IMR-90 (cell line): ENCODE measurements around the gene GNAO1.

Source experiments
- BHLHE40 ChIP-seq: fragments of 150-350 bp; IDR thresholded peaks from 2 replicates; pipeline ENCODE4 v1.6.1; 2016; ENCODE audit warnings: mild to moderate bottlenecking, low read depth, low read length
- CEBPB ChIP-seq: IDR thresholded peaks from 2 replicates; pipeline ENCODE4 v1.6.1; 2012; ENCODE audit warnings: low read depth, low read length, improper control_type of control experiment
- CTCF ChIP-seq: conservative IDR thresholded peaks from 2 replicates; pipeline ENCODE4 v1.5.1; 2012; ENCODE audit warnings: mild to moderate bottlenecking, low read depth, low read length, improper control_type of control experiment
- ELK1 ChIP-seq: fragments of 150-350 bp; IDR thresholded peaks from 2 replicates; pipeline ENCODE4 v1.6.1; 2016; ENCODE audit warnings: low read depth, mild to moderate bottlenecking, low read length, moderate library complexity, borderline replicate concordance
- FOS ChIP-seq: fragments of 150-350 bp; IDR thresholded peaks from 2 replicates; pipeline ENCODE4 v1.6.1; 2016; ENCODE audit warnings: low read depth, low read length
- MXI1 ChIP-seq: IDR thresholded peaks from 2 replicates; pipeline ENCODE4 v1.6.1; 2012; ENCODE audit warnings: low read depth, mild to moderate bottlenecking, low read length, moderate library complexity, borderline replicate concordance
- POLR2A ChIP-seq: IDR thresholded peaks from 2 replicates; pipeline ENCODE4 v1.6.1; 2012; ENCODE audit warnings: mild to moderate bottlenecking, low read depth, low read length
- RAD21 ChIP-seq: IDR thresholded peaks from 2 replicates; pipeline ENCODE4 v1.6.1; 2012; ENCODE audit warnings: low read length, improper control_type of control experiment
- RCOR1 ChIP-seq: IDR thresholded peaks from 2 replicates; pipeline ENCODE4 v1.6.1; 2012; ENCODE audit warnings: mild to moderate bottlenecking, low read length, improper control_type of control experiment; ENCODE audit not compliant: insufficient replicate concordance
- RFX5 ChIP-seq: IDR thresholded peaks from 2 replicates; pipeline ENCODE4 v1.8.0; 2012; ENCODE audit warnings: low read depth, mild to moderate bottlenecking, low read length, moderate library complexity
- SMC3 ChIP-seq: fragments of 150-350 bp; IDR thresholded peaks from 2 replicates; pipeline ENCODE4 v1.6.1; 2016; ENCODE audit warnings: low read depth, mild to moderate bottlenecking, antibody characterized with exemption, low read length, moderate library complexity
- USF2 ChIP-seq: fragments of 150-350 bp; IDR thresholded peaks from 2 replicates; pipeline ENCODE4 v1.6.1; 2017; ENCODE audit warnings: mild to moderate bottlenecking, antibody characterized with exemption, low read length, low read depth

GRCh38 chr16:56321571-56321970, 130.3 kb downstream of the GNAO1 start:
- TF ChIP-seq CTCF (no peak), POLR2A (no peak), MXI1 (no peak), USF2 (no peak), CEBPB (no peak), RFX5 (no peak), BHLHE40 (no peak), RCOR1 (no peak), RAD21 (no peak), SMC3 (no peak), ELK1 (no peak), FOS (no peak)
